Stimulated activated CD4-positive, alpha-beta T cell treated with anti-CD3 and anti-CD28 coated beads, Interleukin-1b, Interleukin-23, amount 100 ng/mL, for 1 hour (primary cell): Measurements from ENCODE around the gene SLC16A5.
"Not testable (repeated sequence)": the region's sequence is repeated elsewhere in the genome, so short reads cannot be mapped to it uniquely, and the experiment has no call there.

ENCODE experiments used
- DNase-seq, 2 donors: peaks; one replicate each; pipeline ENCODE4 v3.0.0-alpha.2; 2020; ENCODE audit warnings: low read depth in 2 of 2

Gene SLC16A5

DNA sequence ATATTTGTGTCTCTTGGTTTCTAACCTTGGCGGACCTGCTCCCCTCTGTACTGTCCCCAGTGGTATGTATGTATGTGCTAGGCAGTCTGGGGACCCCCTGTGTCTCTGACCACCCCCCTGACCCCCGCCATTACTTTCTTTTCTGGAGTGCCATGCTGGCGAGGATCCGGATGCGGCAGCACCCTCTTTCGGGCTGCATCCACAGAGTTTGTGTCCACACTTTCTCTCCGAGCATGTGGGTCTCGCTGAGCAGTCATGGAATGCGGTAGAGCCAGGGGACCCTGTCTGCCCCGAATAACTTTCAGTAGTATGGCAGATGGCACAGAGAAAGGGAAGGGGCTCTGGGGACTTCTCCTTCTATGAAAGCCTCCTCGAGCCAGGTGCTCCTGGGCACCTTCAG lies 23.7 kb upstream of the SLC16A5 start:
- no peak for DNase-seq

DNA sequence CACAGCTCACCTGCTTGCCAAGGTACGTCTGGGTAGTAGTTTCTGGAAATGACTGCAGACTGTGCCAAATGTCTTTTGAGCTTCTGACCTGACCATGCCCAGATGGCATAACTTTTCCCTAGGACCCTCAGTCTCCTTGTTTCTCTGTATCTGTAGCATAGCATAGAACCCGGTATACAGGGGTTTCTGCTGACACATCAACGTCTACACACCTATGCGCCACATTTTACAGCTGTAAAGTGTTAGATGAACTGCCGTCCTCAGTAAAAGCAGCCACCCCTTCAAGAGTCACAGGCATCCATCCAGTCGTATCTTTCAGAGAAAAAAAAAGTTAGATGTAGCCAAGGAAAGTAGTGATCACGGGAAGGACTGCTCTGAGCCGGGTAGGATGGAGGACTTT lies 23.3 kb upstream of the SLC16A5 start:
- no peak for DNase-seq

DNA sequence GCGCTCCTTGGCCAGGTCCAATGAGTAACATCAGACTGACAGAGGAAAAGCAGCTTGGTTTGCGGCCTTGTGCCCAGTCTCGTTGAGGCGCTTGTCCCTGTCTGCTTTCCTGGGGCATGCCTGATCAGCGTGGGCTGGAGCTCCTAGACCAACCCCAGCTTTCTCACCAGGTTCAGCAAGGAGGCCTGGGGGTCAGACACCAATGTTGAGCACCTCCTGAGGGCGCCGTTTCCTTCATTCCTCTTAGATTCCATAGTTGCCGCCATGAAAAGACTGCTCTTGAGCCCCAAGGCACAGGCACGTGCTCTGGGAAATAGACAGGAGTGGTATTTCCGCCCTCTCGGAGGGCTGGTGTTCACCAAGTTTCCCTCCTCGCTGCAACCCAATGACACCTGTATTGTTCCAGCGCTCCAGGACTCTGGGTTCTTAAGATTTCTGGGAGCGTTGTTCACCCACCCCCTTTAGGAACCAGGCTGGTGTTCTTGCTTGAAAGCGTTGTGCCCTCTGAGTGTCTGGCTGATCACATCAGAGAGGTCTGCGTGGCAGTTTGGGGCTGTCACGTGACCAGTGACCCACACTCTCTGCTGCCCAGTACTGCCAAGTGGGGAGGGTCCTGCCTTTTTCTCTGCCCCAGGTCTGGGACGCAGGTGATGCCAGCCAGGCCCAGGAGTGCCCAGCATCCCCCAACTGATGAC lies 22.7 kb upstream of the SLC16A5 start:
- no peak for DNase-seq

DNA sequence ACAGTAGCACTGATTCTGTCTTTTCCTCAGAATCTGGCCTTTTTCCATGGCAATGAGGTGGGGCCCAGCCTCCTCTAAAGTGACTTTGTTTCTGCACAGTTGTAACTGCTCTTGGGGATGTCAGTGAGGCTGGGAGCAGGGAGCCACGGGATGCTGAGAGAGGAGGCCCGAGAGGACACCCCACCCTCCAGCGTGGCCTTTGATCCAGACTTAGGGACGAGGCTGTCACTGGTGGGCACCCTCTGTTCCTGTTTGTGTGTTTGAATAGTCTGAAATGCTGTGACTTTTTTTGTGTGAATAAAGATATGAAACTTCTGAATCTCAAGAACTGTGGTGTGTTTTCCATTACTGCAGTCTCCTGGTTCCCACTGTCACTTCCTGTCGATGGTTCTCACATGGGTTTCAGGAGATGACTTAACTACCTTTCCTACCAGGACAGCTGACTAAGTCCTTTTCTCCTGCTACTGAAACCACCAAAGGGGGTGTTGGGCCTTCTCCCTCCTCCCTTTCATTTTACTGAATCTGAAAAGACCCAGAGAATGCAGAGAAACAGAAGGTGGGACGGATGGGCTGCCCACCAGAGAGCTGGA lies 22.1 kb upstream of the SLC16A5 start:
- DNase-seq, result no peak

DNA sequence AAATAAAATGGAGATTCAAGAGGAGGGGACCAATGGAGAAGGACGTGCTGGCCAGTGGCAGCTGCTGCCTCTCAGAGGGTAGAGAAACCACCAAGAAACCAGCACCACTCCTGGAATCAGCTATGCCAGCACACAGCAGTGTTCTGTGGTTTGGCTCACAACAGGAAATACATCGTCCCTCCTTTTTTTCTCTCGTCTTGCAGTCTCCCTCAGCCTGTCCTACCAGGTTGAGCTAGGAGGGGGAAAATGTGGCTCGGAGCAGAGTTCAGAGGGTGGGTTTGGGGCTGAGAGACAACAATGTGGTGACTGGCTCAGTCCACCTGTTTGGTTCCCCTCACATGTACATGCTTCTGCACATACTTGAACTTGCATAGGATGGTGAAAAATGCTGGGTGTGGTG lies 19.9 kb upstream of the SLC16A5 start:
- DNase-seq, result no peak

DNA sequence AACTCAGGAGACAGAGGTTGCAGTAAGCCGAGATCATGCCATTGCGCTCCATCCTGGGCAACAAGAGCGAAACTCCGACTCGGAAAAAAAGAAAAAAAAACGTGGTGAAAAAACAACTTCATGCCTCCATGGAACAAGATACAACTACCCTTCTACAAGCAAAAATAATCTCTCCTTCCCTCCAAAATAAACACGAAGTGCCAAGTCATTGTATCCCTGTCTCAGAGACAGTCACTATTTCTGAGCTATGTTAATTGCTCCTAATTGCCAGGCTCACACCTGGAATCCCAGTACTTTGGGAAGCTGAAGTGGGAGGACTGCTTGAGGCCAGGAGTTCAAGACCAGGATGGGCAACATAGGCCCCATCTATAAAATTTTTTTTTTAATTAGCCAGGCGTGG lies 19.0 kb upstream of the SLC16A5 start:
- DNase-seq, result no peak

DNA sequence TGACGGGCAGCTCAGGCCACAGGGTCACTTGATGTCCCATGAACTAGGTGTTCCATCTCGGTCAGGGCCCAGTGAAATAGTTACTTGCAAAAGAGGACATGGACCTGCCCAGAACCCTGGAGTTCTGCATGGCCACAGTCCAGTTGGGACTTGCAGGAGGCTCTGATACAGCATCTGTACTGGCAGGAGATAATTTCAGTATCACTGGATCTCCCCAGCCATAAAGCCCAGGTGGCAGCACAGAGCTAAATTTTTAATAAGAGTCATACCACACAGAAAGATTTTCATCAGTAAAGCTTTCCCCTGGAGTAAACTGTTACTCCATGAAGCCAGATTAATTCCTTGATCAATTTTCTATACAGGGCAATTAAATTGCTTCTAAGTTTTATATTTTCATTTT lies 18.0 kb upstream of the SLC16A5 start:
- no peak for DNase-seq

DNA sequence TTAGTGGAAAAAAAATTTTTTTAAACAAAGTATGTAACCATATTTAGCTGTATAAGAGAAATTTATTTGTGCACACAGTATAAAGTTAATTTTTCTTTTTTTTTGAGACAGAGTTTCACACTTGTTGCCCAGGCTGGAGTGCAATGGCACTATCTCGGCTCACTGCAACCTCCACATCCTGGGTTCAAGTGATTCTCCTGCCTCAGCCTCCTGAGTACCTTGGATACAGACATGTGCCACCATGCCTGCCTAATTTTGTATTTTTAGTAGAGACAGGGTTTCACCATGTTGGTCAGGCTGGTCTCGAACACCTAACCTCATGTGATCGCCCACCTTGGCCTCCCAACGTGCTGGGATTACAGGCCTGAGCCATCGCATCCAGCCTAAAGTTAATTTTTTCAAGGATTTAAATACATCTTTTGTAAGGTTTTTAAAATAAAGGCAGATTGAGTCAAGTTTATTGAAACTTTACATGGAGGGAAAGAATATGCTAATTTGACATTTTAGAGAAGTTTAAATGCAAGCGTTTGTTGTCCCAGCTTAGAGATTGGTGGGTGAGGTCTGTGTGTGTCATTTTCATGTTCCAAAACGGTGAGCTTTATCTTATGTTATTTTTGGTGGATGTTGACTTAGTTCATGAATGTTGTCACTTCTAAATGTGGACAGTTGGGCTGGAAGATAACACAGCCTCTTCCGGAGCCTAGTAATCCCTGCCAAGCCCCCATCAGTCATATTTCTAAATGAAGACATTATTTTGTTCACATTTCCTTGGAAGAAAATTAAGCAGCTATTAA lies 16.1 kb upstream of the SLC16A5 start:
- DNase-seq, result not testable (repeated sequence)

DNA sequence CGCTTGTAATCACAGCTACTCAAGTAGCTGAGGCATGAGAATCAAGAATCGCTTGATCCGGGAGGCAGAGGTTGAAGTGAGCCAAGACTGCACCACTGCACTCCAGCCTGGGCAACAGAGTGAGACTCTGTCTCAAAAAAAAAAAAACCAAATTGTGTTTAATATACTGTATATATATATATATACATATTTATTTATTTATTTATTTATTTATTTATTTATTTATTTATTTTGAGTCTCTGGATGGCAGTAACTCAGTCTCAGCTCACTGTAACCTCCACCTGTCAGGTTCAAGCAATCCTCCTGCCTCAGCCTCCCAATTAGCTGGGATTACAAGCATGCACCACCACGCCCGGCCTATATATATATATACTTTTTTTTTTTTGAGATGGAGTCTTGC lies 14.8 kb upstream of the SLC16A5 start:
- DNase-seq, result not testable (repeated sequence)

DNA sequence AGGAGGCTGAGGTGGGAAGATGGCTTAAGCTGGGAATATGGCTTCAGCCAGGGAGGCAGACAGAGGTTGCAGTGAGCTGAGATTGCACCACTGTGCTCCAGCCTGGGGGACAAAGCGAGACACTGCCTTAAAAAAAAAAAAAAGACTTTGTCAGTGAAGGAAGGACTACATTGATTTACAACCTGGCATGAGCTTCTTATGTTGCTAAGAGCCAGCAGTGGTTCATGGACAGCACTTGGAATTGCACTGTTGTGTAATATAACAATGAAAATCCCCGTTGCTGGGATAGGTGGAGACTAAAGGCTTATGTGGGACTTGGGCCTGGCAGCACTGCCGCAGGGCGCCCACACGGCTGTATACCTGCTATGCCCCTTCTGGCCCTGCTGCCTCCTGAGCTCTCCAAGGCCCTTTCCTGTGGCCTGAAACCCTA lies 14.1 kb upstream of the SLC16A5 start:
- no peak for DNase-seq

DNA sequence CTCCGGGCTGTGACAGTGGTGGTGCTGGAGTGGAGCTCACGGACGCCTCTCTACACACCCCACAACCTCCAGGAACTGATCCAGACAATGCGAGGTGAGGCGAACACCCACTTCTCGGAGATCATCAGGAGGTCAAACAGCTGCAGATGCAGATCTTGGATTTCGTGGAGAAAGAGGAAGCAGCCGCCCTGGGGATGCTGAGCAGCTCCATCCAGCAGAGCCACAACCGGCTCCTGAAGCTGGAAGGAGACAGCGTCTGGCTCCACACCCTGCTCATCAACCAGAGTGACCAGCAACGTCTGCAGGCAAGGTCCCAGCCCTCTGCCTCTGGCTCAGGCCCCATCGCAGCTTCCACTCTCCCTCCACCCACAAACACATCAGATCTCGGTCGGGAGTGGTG lies 13.2 kb upstream of the SLC16A5 start:
- DNase-seq, result no peak

DNA sequence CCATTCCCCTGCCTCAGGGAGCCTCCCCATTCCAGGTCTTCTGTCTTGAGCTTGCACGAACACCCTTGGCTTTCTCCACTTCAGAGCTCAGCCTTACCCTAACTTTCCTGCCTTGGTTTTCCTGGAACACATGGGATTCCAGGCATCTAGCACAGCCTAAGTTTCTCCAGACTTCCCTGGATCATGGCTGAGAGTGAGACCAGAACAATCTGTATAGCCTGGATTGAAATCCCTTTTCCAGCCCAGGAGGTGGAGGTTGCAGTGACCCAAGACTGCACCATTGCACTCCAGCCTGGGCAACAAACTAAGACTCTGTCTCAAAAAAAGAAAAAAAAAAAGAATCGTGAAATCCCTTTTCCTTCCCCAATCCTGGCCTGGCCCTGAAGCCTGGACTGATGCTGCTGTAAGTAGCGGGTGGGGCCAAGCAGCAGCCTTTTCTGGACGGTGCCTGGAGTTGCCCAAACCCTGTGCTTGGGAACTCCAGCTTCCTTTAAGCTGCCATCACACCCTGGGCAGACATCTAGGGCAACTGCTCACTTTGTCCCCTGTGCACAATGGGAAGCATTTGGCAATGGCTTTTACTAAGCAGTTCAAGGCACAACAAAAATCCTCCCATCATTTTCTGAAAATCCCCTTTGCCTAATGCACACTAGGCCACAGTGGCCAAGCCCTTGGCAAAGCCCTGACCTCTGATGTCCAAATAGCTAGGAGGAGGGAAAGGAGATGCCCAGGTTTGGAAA lies 12.0 kb upstream of the SLC16A5 start:
- DNase-seq, result no peak

DNA sequence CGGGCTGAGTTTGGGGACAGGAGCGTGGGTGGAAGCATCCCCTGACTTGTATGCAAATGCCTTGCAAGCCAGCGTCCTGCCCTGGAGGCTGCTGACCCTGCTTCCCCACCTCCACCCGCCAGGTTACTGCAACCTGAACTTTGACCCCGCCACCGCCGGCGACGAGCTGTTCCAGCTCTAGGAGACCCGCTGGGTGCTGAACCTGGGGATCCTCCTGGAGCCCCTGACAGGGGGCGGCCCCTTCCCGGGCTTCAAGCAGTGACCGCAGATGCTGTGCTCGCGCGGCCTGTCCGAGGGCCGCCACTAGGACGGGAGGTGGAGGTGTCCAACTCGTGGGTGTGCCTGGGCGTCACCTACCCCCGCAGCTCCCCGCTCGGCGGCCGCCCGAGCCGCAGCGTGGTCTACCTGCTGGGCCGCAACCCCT lies 10.7 kb upstream of the SLC16A5 start:
- no peak for DNase-seq

DNA sequence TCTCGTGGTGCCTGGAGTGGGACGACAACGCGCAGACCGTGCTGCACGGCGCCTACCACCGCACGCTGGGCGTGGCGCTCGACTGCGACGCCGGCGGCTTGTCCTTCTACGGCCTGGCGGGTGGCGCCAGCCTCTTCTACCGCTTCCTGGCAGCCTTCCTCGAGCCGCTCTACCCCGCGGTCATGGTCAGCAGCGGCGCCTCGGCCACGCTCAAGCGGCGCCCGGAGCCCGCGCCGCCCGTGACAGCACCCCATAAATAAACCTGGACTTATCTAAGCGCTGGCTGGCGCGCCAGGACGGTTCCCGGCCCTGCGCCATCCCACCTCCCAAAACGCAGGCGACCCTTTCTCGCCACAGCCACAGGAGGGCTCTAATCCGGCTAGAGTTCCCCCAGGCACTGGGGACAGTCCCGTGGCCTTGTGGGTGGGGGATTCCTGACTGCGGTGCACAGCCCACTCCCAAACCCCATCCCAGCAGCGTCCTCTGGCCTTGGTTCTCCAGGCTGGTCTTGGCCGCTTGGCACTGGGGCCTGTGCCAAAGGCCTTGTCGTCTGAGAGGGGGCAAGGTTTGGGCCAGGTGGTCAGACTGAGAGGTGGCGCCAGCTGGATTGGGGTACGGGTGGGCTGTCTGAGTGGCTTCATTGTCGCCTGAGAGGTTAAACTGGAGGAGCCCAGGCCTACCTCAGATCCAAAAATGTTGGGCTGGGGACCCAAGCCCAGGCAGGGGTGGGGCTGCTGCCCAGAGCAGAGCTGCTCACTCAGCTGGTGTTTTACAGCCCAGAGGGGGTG lies 10.1 kb upstream of the SLC16A5 start:
- DNase-seq, result peak in 1 of 2 donors; percentile 14

DNA sequence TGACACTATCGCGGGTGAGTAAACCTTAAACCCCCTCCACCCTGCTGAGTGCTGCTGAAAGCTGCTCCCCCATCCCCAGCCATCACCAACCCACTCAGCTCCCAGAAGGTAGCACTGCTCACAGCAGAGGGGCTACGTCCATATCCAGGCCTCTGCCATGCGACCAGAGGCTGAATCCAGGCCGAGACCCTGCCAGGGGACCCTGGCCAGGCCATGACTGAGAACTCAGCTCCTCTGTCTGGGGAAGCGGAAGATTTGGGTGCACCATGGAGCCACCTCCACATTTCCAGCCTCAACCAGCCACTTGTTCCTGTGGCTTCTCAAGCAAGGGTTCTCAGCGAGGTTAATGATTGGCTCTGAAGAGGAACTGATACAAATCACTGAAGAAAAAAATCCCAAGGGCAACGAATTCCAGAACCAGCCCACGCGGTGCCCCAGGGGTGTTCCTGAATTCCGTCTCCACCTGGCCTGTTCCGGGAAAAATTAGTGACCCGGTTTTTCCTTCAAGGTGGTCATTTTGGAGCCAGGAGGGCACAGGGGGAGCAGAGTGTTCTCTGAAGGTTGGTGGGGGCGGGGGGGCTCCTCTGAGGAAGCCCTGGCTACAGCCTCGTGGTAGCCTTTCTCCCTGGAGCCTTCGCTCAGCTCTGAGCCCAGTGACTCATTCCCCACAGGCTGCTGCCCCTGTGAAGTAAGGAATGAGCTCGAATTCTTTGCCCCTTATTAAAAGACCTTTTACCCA lies 9.3 kb upstream of the SLC16A5 start:
- DNase-seq, result no peak

DNA sequence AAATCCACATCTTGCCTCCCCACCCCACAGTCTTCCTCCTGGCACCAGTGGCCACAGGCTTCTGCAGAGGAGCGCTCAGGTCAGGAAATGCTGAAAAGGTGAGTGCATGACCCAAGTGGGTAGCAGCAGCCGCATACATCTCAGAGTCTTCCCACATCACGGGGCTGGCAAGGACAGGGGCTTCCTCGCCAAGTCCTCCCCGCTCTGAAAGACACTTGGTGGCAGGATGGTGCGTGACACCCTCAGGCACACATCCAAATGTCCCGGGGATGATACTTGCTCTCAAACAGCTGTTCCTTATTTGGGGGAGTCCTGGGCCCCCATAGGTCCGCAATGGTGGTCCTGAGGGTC lies 8.8 kb upstream of the SLC16A5 start:
- DNase-seq, result no peak

DNA sequence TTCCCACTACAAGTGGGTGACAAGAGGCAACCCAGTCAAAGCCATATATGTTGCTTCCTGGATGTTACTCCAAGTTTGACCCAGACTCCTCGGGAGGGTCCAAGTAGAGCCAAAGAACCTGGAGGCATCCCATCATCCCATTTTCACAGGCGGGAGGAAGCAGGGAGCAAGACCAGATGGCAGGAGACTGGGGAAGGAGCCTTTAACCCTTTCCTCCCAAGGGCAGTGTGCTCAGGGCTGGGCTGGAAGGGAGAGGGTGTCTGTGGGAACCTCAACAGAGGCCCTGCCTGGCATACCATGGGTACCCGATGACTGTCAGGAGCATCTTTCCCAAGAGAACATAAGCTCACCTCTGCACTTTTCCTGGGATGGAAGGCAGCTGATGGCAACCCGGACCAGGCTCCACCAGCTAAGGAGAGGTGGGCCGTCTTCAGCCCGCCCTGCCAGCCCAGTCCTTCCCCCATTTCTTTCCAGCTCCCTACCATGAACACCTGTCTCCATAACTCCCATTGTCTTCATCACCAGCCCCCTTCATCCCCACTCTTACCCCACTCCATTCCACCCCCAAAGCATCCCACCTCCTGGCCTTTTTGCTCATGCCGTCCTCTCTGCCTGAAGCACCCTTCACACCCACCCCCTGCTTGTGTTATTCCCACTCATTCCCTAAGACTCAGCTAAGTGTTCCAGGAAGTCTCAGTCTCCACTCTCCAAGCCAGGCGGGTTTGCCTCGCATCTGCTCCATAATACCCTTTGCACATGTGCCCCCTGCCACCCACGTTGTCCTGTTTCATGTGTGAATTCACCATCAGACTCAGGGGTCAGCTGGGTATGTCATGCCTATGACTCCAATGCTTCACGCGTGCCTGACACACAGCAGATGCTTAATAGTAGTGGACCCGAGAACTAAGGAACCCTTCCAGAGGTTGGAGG lies 5.9 kb upstream of the SLC16A5 start:
- DNase-seq, result no peak

DNA sequence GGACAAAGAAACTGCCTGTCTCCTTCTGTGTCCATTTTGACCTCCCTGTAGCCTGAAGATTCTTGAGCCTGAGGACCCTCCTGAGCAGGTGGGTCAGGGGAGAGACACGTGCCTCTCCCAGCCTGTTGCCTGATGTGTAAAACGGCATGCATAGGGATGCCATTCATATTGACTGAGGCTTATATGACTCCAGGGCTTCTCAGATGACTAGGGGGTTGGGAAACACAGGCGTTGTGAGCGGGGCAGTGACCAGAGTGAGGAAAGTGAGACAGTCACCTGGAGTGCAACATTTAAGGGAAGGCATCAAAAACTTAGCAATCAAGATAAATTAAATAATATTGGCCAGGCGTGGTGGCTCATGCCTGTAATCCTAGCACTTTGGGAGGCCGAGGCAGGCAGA lies 5.1 kb upstream of the SLC16A5 start:
- DNase-seq, result no peak

DNA sequence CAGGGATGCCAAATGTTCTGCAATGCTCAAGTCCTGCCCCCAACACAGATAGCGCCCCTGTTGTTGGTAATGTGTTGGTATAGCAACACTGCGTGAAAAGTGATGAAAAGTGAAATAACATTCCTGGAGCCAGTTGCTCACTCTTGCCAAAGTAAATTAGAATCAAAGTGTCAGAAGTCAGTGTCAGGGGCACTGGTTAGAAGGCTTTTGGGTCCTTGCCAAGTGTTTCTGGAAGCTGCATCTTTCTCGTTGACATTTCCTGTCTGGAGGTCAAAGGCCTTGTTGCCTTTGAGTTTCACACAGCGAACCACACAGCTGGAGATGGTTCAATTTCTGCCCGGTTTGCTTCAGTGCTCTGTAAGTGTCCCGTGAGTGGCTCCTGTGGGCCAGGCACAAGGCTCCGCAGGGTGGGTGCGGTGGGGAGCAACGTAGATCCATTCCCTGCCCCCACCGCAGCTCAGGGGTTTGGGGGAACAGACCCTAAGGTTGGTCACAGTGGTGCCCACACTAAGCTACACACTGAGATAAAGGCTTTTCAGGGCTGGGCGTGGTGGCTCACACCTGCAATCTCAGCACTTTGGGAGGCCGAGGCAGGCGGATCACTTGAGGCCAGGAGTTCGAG lies 3.6 kb upstream of the SLC16A5 start:
- DNase-seq, result no peak
